Kidney (tissue), 14 donors: Measurements from ENCODE around the gene SCYGR7. TPM values are rescaled to one million over a fixed set of nuclear protein-coding genes. Genes with fewer than 3 reads are reported as not detected.
"Not testable (repeated sequence)": the region's sequence is repeated elsewhere in the genome, so short reads cannot be mapped to it uniquely, and the experiment has no call there.

ENCODE experiments used
- DNase-seq, 5 donors: peaks; one replicate each; pipeline ENCODE4 v3.0.0-alpha.2; 2013 to 2020
- FAIRE-seq: peaks from 2 replicates; lab custom pipeline; 2012; peaks lifted over from hg19 to GRCh38; lab: Jason Lieb, UNC
- H3K27ac ChIP-seq, 2 donors: one replicate each; pipeline ENCODE4 v1.7.0; 2013; ENCODE audit warnings: low read depth in 2 of 2, low read length in 2 of 2, inconsistent platforms in 1 of 2
- H3K27me3 ChIP-seq: one replicate; pipeline ENCODE4 v1.7.1; 2013; ENCODE audit warnings: low read length, inconsistent platforms; ENCODE audit not compliant: control insufficient read depth, insufficient read depth
- H3K36me3 ChIP-seq, 3 donors: one replicate each; pipeline versions ENCODE4 v1.7.0 to v1.7.1; 2013; ENCODE audit warnings: low read length in 3 of 3, control low read depth in 1 of 3, inconsistent platforms in 1 of 3; ENCODE audit not compliant: insufficient read depth in 3 of 3, control insufficient read depth in 2 of 3
- H3K4me1 ChIP-seq, 3 donors: one replicate each; pipeline versions ENCODE4 v1.7.0 to v1.7.1; 2013; ENCODE audit warnings: low read length in 3 of 3, inconsistent platforms in 1 of 3, low read depth in 1 of 3; ENCODE audit not compliant: control insufficient read depth in 2 of 3, insufficient read depth in 2 of 3
- H3K4me3 ChIP-seq, 3 donors: one replicate each; pipeline versions ENCODE4 v1.7.0 to v1.8.1; 2013; ENCODE audit warnings: low read length in 3 of 3, control low read depth in 1 of 3, inconsistent platforms in 1 of 3
- H3K9ac ChIP-seq, 3 donors: one replicate each; pipeline versions ENCODE4 v1.7.0 to v1.7.1; 2013; ENCODE audit warnings: low read length in 3 of 3, control low read depth in 1 of 3, inconsistent platforms in 1 of 3
- H3K9me3 ChIP-seq, 3 donors: one replicate each; pipeline versions ENCODE4 v1.7.0 to v1.7.1; 2013; ENCODE audit warnings: low read length in 3 of 3, control low read depth in 1 of 3, inconsistent platforms in 1 of 3; ENCODE audit not compliant: control insufficient read depth in 2 of 3, insufficient read depth in 1 of 3
- CTCF ChIP-seq: IDR thresholded peaks from 3 replicates; pipeline ENCODE4 v1.5.1; 2012; ENCODE audit warnings: mild to moderate bottlenecking, moderate library complexity, borderline replicate concordance; ENCODE audit not compliant: insufficient read depth; ENCODE audit errors: extremely low read depth
- intact Hi-C: fragments of 100-400 bp; cut with DNase I; formaldehyde crosslinking; loops from one replicate; pipeline ENCODE4 v1.11.1; 2022
- polyA plus RNA-seq: library from polyadenylated mRNA; stranded (reverse); fragments of 350-450 nt; fragmentation: Illumina TruSeq; extraction: RNeasy Lipid Tissue Mini Kit (QIAGEN cat#74804); gene quantifications from one replicate; pipeline ENCODE4 v1.2.3, GENCODE V29; 2014; ENCODE audit warnings: low read depth, low replicate concordance; ENCODE audit not compliant: insufficient read depth
- total RNA-seq: library from RNA; stranded (reverse); fragmentation: NEBNext Ultra II Directional; extraction: Animal tissue kit (Norgen Biotek cat#: 25700); gene quantifications from one replicate; pipeline ENCODE4 v1.2.1, GENCODE V29; 2021
- donor health status: control.
- donor health status: control.
- donor health status: control.
- donor health status: control.
- donor health status: control.
- donor health status: DM: yes; HTN: yes; CAD: no.
- donor health status: Normal renal cell carcinoma (clear cell type).

The SCYGR7 gene
- total and polyA plus RNA-seq, 2 donors from 2014 or later: not detected

DNA sequence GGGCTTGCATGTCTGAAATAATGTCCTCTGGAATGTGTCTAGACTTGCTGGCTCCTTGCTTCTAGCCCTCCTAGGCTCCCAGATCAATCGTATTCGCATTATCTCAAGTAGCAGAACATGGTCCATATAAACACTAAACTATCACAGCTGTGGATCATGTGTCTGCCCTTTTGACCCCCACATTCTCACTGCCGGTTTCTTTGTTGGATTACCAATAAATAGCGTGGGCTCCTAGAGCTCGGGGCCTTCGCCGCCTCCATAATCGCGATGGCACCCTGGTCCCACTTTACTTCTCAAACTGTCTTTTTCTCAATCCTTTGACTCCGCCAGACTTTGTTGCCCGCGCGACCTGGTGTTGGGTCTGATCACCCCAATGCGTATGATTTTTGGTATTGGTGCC, 11.2 kb downstream of the SCYGR7 start:
- H3K36me3 ChIP-seq: no peaks in the 10 kb centered on the region
- no peak overlapping the region for H3K4me3 ChIP-seq
- no peak for FAIRE-seq
- TF ChIP-seq CTCF: no peak
- H3K27me3 ChIP-seq: no peaks in the 10 kb centered on the region
- no peak overlapping the region for H3K27ac ChIP-seq
- H3K4me1 ChIP-seq: no peaks in the 10 kb centered on the region
- no peak overlapping the region for H3K9ac ChIP-seq
- H3K9me3 ChIP-seq: no peaks in the 10 kb centered on the region
- intact Hi-C loops: no loop called here
- no peak for DNase-seq

GRCh38 chr2:227740705-227741104, 12.6 kb downstream of the SCYGR7 start:
- H3K4me1 ChIP-seq, H3K9me3 ChIP-seq, H3K27me3 ChIP-seq, H3K27ac ChIP-seq, FAIRE-seq, H3K9ac ChIP-seq, H3K4me3 ChIP-seq, H3K36me3 ChIP-seq, intact Hi-C loops: not testable (repeated sequence)
- TF ChIP-seq CTCF: peak; percentile 44
- peak in 1 of 5 donors; percentile 29 for DNase-seq

DNA sequence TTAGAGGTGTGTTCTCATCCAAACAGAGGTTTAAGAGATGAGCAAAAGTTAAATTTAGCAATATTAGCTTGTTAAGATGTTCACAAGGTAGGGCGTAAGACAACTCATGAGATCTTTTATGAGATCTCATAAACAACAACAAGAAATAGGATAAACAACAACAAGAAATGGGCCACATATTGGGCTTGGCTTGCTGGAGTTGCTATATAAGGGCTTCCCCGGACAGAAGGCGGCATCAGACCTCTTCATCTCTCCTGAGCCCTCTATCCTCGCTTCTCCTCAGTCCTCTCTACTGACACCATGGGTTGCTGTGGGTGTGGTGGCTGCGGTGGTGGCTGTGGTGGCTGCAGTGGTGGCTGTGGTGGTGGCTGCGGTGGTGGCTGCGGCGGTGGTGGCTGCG, 17.5 kb downstream of the SCYGR7 start, which contains the start of gene SCYGR8:
Gene SCYGR8 (plus strand): TSS at position 301 of the 400 bp plus-strand sequence. CDS start 0 bp downstream, at position 301.
- TF ChIP-seq CTCF: no peak
- H3K27me3 ChIP-seq: no peaks in the 10 kb centered on the region
- FAIRE-seq: no peak
- no peak for DNase-seq
- intact Hi-C loops: no loop called here
- H3K4me3 ChIP-seq: no peak within 1 kb of the TSS
- no peaks in the 10 kb centered on the region for H3K36me3 ChIP-seq
- no peak within 1 kb of the TSS for H3K27ac ChIP-seq
- H3K4me1 ChIP-seq: no peaks in the 10 kb centered on the region
- no peaks in the 10 kb centered on the region for H3K9me3 ChIP-seq
- no peak within 1 kb of the TSS for H3K9ac ChIP-seq

GRCh38 chr2:227748079-227748478, 19.9 kb downstream of the SCYGR7 start:
- Histone ChIP-seq H3K36me3 (no peaks in the 10 kb centered on the region), H3K9me3 (no peaks in the 10 kb centered on the region), H3K4me3 (peak overlapping the region in 1 of 3 donors; percentile 6), H3K27me3 (no peaks in the 10 kb centered on the region), H3K4me1 (no peaks in the 10 kb centered on the region), H3K9ac (no peak overlapping the region), H3K27ac (no peak overlapping the region)
- no peak for TF ChIP-seq CTCF
- peak in 2 of 5 donors; percentile 19 to 37 for DNase-seq
- intact Hi-C loops: no loop called here
- no peak for FAIRE-seq

DNA sequence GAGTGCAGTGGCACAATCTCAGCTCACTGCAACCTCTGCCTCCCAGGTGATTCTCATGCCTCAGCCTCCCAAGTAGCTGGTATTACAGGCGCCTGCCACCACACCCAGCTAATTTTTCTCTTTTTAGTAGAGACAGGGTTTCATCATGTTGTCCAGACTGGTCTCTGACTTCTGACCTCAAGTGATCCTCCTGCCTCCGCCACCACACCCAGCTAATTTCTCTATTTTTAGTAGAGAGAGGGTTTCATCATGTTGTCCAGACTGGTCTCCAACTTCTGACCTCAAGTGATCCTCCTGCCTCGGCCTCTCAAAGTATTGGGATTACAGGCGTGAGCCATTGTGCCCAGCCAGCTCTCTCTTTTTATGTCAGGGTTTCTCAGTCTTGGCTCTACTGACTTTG, 28.1 kb downstream of the SCYGR7 start:
- H3K9ac ChIP-seq, H3K36me3 ChIP-seq, FAIRE-seq, H3K4me3 ChIP-seq, H3K27ac ChIP-seq, intact Hi-C loops, DNase-seq, H3K9me3 ChIP-seq, H3K27me3 ChIP-seq: not testable (repeated sequence)
- H3K4me1 ChIP-seq: peaks cover 4 to 13% (median 8%) of the 10 kb centered on the region in 3 donors
